Right lung (tissue), 5 donors: ENCODE data around the gene ZNF487. TPM values are rescaled to one million over a fixed set of nuclear protein-coding genes. Genes with fewer than 3 reads are reported as not detected.
A peak's percentile ranks its signal among the peaks of the same experiment; 100 is the strongest.
"Not testable (repeated sequence)": the region's sequence is repeated elsewhere in the genome, so short reads cannot be mapped to it uniquely, and the experiment has no call there.

ENCODE experiments used
- DNase-seq, 2 donors: peaks; one replicate each; pipeline ENCODE4 v3.0.0-alpha.2; 2013
- polyA plus RNA-seq, 5 donors: library from polyadenylated mRNA; unstranded; fragments of 120-200 nt; gene quantifications; one replicate each; pipeline versions ENCODE4 v1.2.1 to v1.2.3, GENCODE V29; 2013; ENCODE audit warnings: inconsistent platforms in 1 of 5, low replicate concordance in 1 of 5; ENCODE audit not compliant: insufficient read length in 5 of 5, insufficient read depth in 1 of 5

Gene ZNF487
- polyA plus RNA-seq, 5 donors, result 7.4 to 10.3 (median 9.1) TPM

DNA sequence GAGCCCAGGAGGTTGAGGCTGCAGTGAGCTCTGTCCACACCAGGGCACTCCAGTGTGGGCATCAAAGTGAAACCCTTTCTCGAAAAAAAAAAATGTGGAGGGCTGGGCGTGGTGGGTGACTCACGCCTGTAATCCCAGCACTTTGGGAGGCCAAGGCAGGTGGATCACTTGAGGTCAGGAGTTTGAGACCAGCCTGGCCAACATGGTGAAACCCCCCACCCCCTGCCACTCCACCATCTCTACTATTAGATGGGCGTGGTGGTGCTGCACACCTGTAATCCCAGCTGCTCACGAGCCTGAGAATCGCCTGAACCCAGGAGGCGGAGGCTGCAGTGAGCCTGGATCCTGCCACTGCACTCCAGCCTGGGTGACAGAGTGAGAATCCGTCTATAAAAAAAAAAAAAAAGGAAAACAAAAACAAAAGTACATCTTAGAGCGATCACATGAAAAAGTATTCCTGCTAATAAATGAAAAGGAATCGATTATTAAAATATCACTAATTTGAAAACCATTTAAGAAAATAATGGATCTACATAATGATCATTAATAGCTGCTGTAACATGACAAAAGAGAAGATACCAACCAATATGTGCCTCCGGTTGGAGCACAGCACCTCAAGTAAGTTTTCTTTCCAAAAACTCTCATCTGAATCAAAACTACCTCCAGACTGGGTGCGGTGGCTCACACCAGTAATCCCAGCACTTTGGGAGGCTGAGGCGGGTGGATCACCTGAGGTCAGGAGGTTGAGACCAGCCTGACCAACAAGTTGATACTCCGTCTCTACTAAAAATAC lies 32.8 kb upstream of the ZNF487 start:
- DNase-seq, result no peak

DNA sequence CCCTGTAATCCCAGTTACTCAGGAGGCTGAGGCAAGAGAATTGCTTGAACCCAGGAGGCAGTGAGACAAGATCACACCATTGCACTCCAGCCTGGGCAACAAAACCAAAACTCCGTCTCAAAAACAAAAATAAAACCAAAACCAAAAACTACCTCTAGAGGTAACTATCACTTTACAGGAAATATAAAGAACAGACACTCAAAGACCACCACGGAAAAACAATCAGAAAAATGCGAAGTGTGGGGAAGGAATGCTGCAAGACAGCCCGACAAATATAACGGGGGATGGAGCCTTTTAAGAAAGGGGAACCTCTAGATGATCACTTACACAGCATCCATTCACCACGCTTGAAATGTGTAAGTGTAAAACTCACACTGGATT lies 32.2 kb upstream of the ZNF487 start:
- DNase-seq, result no peak

- peak in 1 of 2 donors; percentile 67 for DNase-seq
Measured at GRCh38 chr10:43407148-43407575, 29.7 kb upstream of the ZNF487 start.

DNA sequence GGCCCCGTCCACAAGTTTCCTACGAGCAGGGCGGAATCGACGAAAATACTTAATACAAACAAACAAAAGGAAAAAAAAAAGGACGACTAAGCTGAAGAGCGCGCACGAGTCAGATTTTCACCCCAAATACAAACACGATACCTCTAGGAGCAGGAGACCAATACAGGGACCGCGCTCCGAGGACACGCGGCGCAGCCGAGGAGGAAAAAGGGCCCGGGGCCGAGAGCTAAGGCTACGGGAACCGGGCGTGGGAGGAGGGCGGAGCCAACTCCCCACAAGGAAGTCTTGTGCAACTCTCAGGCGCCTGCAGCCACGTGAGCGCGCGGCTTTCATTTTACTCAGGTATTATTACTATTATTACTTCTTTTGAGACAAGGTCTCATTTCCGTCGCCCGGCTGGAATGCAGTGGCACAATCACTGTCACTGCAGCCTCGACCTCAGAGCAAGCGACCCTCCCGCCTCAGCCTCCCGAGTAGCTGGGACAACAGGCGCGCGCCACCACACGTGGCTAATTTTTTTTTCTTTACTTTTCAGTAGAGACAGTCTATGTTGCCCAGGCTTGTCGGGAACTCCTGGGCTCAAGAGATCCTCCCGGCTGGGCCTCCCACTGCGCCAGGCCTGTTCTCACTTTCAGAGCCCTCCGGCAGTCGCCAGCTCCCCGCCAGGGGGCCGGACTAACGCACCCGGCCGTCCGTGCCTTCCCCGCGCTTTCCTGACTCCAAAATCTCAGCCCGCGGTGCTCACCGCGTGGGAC lies 29.2 kb upstream of the ZNF487 start:
- peak; percentile 89 to 90 for DNase-seq

GRCh38 chr10:43408331-43408709 lies 28.6 kb upstream of the ZNF487 start:
- DNase-seq, result no peak

DNA sequence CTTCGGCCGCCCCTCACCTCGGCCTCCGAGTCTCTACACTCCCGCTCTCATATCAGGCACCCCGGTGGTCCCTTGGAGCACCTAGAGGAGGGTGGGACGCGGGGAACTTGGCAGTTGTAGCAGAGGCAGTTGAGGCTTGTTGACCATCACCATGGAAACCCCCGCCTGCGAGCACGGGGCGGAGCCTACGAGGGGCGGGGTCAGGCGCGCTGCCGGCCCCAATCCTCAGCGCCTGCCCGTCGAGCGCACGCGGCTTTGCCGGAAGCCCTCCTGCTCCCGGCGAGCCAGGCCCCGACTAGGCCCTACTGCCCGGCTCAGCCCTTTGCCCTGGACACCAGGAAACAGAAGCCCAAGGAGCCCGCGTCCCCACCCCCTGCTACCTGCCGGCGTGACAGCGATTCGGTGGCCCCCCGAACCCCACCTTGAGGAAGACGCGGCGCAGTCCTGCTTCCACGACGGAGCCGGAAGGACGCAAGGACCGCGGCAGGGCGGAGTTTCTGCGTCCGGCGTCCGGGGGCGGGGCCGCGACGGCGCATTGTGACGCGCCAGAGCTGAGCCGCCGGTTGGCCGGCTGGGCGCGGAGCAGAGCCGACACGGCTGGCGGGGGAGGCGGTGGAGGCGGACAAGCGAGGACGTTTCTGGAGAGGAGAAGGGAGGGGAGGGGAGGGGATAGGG lies 28.1 kb upstream of the ZNF487 start, which contains the start of gene HNRNPF:
Gene HNRNPF (minus strand): TSS at position 477 of the 675 bp plus-strand sequence. CDS start 21,302 bp downstream, outside the sequence.
- peak; percentile 96 to 97 for DNase-seq

- no peak for DNase-seq
Measured at GRCh38 chr10:43409385-43410109, 27.4 kb upstream of the ZNF487 start.

DNA sequence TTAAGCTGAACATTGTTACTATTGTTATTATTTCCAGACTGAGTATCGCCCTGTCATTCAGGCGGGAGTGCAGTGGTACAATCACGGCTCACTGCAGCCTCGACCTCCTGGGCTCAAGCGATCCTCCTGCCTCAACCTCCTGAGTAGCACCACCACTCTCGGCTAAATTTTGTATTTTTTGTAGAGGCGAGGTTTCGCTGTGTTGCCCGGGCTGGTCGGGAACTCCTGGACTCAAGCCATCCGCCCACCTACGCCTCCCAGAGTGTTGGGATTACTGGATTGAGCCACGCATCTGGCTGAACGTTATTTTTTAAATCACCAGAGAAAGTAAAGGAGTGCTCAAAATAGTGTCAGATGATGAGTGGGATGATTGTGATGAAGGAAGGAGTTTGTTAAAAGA lies 26.6 kb upstream of the ZNF487 start:
- DNase-seq, result no peak

- DNase-seq, result no peak
Measured at GRCh38 chr10:43411536-43411935, 25.4 kb upstream of the ZNF487 start.

GRCh38 chr10:43415544-43415943 lies 21.4 kb upstream of the ZNF487 start:
- DNase-seq, result no peak

- no peak for DNase-seq
Measured at GRCh38 chr10:43417950-43418768, 18.8 kb upstream of the ZNF487 start.

DNA sequence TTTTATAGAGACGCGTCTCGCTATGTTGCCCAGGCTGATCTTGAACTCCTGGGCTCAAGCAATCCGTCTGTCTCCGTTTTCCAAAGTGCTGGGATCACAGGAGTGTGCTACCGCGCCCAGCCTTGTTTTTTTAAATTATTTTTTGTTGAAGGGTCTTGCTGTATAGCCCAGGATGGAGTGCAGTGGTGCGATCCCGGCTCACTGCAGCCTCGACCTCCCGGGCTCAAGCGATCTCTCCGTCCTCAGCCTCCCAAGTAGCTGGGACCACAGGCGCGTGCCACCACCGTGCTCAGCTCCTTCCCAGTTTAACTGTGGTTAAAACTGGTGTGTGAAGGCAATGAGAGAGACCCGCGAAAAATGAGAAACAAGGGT lies 16.9 kb upstream of the ZNF487 start:
- DNase-seq, result no peak

GRCh38 chr10:43420369-43421200 lies 16.3 kb upstream of the ZNF487 start:
- DNase-seq, result peak; percentile 85 to 89

DNA sequence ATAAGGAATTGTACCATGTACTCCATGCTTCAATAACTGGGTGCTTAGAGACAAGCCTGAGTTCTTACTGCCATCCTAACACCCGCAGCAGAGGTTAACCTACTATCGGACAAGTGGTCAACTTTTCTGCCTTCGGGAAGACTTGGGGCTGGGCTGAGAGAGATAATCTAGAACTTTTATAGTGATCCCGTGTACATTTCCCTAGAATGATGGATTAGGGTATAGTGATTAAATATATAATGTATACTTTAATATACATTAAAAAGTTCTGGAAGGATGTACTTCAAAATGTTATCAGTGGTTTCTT lies 15.8 kb upstream of the ZNF487 start:
- no peak for DNase-seq

- no peak for DNase-seq
Measured at GRCh38 chr10:43421519-43421918, 15.4 kb upstream of the ZNF487 start.

GRCh38 chr10:43421944-43422343 lies 15.0 kb upstream of the ZNF487 start:
- not testable (repeated sequence) for DNase-seq

- peak; percentile 57 to 62 for DNase-seq
Measured at GRCh38 chr10:43424416-43424815, 12.5 kb upstream of the ZNF487 start.

DNA sequence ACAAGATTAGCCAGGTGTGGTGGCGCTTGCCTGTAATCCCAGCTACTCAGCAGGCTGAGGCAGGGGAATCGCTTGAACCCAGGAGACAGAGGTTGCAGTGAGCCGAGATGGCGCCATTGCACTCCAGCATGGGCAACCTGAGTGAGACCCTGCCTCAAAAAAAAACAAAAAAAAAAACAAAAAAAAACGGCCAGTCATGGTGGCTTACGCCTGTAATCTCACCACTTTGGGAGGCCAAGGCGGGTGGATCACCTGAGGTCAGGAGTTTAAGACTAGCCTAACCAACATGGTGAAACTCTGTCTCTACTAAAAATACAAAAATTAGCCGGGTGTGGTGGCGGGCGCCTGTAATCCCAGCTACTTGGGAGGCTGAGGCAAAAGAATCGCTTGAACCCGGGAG lies 10.4 kb upstream of the ZNF487 start:
- not testable (repeated sequence) for DNase-seq

DNA sequence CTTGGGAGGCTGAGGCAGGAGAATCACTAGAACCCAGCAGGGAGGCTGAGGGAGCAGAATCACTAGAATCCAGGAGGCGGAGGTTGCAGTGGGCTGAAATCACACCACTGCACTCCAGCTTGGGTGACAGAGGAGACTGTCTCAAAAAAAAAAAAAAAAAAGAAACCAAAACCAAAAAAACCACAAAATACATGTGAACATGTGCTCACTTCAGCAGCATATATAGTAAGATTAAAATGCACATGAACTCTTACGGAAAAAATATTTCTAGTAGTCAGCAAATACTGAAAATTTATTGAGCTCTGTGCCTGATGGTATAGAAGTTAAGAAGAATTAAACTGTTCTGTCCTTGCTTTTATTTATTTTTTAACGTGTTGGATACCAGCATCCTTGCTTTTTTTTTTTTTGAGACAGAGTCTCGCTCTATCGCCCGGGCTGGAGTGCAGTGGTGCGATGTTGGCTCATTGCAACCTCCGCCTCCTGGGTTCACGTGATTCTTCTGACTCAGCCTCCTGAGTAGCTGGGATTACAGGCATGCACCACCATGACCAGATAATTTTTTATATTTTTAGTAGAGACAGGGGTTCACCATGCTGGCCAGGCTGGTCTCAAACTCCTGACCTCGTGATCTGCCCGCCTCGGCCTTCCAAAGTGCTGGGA lies 9.6 kb upstream of the ZNF487 start:
- no peak for DNase-seq
